Heart right ventricle (tissue), 16 donors: ENCODE data around the gene DCUN1D3. TPM values are rescaled to one million over a fixed set of nuclear protein-coding genes. Genes with fewer than 3 reads are reported as not detected.

Source experiments
- ATAC-seq, 8 donors: fragments of 200-7000 bp; cut with Tn5 transposase; one replicate each; pipeline ENCODE4 v1.9.1; 2020; ENCODE audit warnings: mild to moderate bottlenecking in 8 of 8, moderate library complexity in 8 of 8, moderate number of reproducible peaks in 1 of 8
- DNase-seq, 2 donors: peaks; one replicate each; pipeline ENCODE4 v3.0.0-alpha.2; 2020
- H3K27ac ChIP-seq, 10 donors: fragments of 200-600 bp; sonication (generic) in 2 of 10; one replicate each; pipeline versions ENCODE4 v1.5.0 to v1.8.0; 2020 to 2022; ENCODE audit warnings: mild to moderate bottlenecking in 3 of 10
- H3K27me3 ChIP-seq, 7 donors: fragments of 200-600 bp; one replicate each; pipeline ENCODE4 v1.8.0; 2021 to 2022; ENCODE audit warnings: mild to moderate bottlenecking in 2 of 7
- H3K36me3 ChIP-seq, 9 donors: fragments of 200-600 bp; sonication (generic) in 1 of 9; one replicate each; pipeline versions ENCODE4 v1.5.0 to v1.8.0; 2020 to 2022; ENCODE audit warnings: mild to moderate bottlenecking in 2 of 9
- H3K4me1 ChIP-seq, 9 donors: fragments of 200-600 bp; sonication (generic) in 1 of 9; one replicate each; pipeline versions ENCODE4 v1.5.0 to v1.8.0; 2020 to 2022; ENCODE audit warnings: mild to moderate bottlenecking in 4 of 9
- H3K4me3 ChIP-seq, 10 donors: fragments of 200-600 bp; sonication (generic) in 2 of 10; one replicate each; pipeline versions ENCODE4 v1.5.0 to v1.8.0; 2020 to 2022; ENCODE audit warnings: mild to moderate bottlenecking in 7 of 10, moderate library complexity in 2 of 10
- H3K9me3 ChIP-seq, 11 donors: fragments of 200-600 bp in 10 of 11; sonication (generic) in 2 of 11; one replicate each; pipeline versions ENCODE4 v1.5.0 to v1.8.0; 2013 to 2022; ENCODE audit warnings: mild to moderate bottlenecking in 2 of 11, control low read depth in 1 of 11, moderate library complexity in 1 of 11
- CTCF ChIP-seq, 9 donors: fragments of 200-600 bp; sonication (generic) in 2 of 9; IDR thresholded peaks; one replicate each; pipeline versions ENCODE4 v1.5.0 to v1.8.0; 2021 to 2022; ENCODE audit warnings: antibody characterized with exemption in 9 of 9, mild to moderate bottlenecking in 5 of 9, moderate library complexity in 1 of 9
- WGBS, 2 donors: extraction: QIAGEN DNeasy Blood & Tissue Kit; methylation state at CpG; one replicate each; pipeline ENCODE4 v1.1.7; 2013; ENCODE audit warnings: inconsistent platforms in 1 of 2; 5-methylcytosine and 5-hydroxymethylcytosine counted together
- intact Hi-C, 10 donors: fragments of 100-400 bp; cut with DNase I; formaldehyde crosslinking; loops; one replicate each; pipeline versions ENCODE4 v1.11.1 to v1.14.2; 2022
- polyA plus RNA-seq, 2 donors: library from polyadenylated mRNA; stranded (reverse); fragments of 200-250 nt; gene quantifications; one replicate each; pipeline ENCODE4 v1.2.3, GENCODE V29; 2013
- total RNA-seq, 10 donors: library from RNA; stranded (reverse); fragmentation: NEBNext Ultra II Directional in 3 of 10; extraction: Animal tissue kit (Norgen Biotek cat#: 25700) in 3 of 10; gene quantifications; one replicate each; pipeline versions ENCODE4 v1.2.1 to v1.2.4, GENCODE V29; 2021 to 2023
- donor health status: Arrhythmogenic right ventricular cardiomyopathy.
- donor health status: ischemic (EF 13 %, LVEDD 7.1; RV severe dilation, severe dysfunction).
- donor health status: healthy with polysubstance abuse.
- donor health status: DM: no; HTN: yes; CAD: no.
- donor health status: DM: no; HTN: no; CAD: no.
- donor health status: ischemic (EF 25% LVEDD 6.9; RV normal size, moderate dysfunction).
- donor health status: ischemic (EF 25% LVEDD 5.7; RV mildly dilated, moderate dysfunction).
- donor health status: healthy.
- donor health status: DM: yes; HTN: yes; CAD: no.
- donor health status: Ischemic cardiomyopathy.
- donor health status: ischemic (EF 35%, LVEDD 5.7; RV mildly dilated, moderate dysfunction).
- donor health status: nonischemic (EF 11% LVEDD 7.7; RV severe dilation, severe dysfunction).
- donor health status: DM: yes; HTN: yes; CAD: no.
- donor health status: PGD.
- donor health status: ischemic (EF 29% LVEDD 5.4; RV normal size, mild dysfunction).
- donor health status: nonischemic (EF 23%, LVEDD 6.1; RV moderate dilation, normal function).

Gene DCUN1D3
- total and polyA plus RNA-seq, 12 donors = 3.4 to 32.6 (median 9.4) TPM

- Histone ChIP-seq H3K27me3 (no peaks in the 10 kb centered on the region), H3K4me1 (peaks cover 0 to 9% (median 0%) of the 10 kb centered on the region in 9 donors), H3K36me3 (peaks cover 0 to 46% (median 0%) of the 10 kb centered on the region in 9 donors), H3K9me3 (no peaks in the 10 kb centered on the region), H3K4me3 (no peak overlapping the region), H3K27ac (no peak overlapping the region)
- ATAC-seq (no peak), DNase-seq (no peak)
- 71 to 74% methylated on average over 3 of the region's 3 CpGs for WGBS, 2 donors
- intact Hi-C loops = no loop called here
- TF ChIP-seq CTCF (IDR thresholded peaks at IDR 0.05) = no peak
Observed at GRCh38 chr16:20822521-20823325, 77.4 kb downstream of the DCUN1D3 start.

DNA sequence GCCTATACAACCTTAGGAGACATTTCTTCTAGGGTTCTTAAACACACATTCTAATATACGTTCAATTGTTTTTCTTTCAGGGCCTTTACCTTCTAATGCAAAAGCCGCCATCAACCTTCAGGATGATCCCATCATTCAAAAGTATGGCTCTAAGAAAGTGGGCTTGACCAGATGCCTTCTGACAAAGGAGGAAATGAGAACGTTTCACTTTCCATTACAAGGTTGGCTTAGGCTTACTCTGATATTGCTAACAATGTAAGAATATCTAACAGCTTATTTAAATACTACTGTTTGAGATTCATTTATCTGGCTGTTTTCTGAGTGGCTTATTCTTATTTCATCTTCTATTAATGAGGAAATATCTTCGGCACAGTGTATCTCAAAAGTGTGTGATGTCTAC is 78.5 kb downstream of the DCUN1D3 start:
- 86 to 90% methylated on average over 4 of the region's 4 CpGs for WGBS, 2 donors
- no peaks in the 10 kb centered on the region for H3K27me3 ChIP-seq
- H3K4me1 ChIP-seq = peaks cover 0 to 9% (median 0%) of the 10 kb centered on the region in 9 donors
- H3K9me3 ChIP-seq = no peaks in the 10 kb centered on the region
- no peak overlapping the region for H3K4me3 ChIP-seq
- TF ChIP-seq CTCF (IDR thresholded peaks at IDR 0.05) = no peak
- peaks cover 0 to 45% (median 0%) of the 10 kb centered on the region in 9 donors for H3K36me3 ChIP-seq
- ATAC-seq (no peak), DNase-seq (no peak)
- no peak overlapping the region for H3K27ac ChIP-seq
- intact Hi-C loops = no loop called here

DNA sequence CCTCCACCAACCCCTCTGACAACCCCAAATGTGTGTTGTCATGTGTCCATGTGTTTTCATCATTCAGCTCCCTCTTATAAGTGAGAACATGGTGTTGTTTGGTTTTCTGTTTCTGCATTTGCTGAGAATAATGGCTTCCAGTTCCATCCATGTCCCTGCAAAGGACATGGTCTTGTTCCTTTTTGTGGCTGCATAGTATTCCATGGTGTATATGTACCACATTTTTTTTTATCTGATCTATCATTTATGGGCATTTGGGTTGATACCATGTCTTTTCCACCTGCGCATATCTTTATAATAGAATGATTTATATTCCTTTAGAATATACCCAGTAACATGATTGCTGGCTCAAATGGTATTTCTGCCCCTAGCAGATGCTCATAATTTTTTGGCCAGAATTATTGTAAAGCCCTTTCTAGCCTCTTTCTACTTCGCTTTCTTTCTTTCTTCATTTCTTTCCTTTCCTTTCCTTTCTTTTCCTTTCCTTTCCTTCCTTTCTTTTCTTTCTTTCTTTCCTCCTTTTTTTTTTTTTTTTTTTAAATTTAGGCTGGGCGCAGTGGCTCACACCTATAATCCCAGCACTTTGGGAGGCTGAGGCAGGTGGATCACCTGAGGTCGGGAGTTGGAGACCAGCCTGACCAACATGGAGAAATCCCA is 81.1 kb downstream of the DCUN1D3 start:
- WGBS, 2 donors = 99% methylated on average over 4 of the region's 4 CpGs

More for the DNA sequence above, 81.1 kb downstream of the DCUN1D3 start:
- ATAC-seq (no peak), DNase-seq (no peak)
- Histone ChIP-seq H3K9me3 (no peaks in the 10 kb centered on the region), H3K27ac (no peak overlapping the region), H3K27me3 (no peaks in the 10 kb centered on the region), H3K36me3 (peaks cover 0 to 48% (median 0%) of the 10 kb centered on the region in 9 donors), H3K4me1 (peaks cover 0 to 9% (median 0%) of the 10 kb centered on the region in 9 donors), H3K4me3 (no peak overlapping the region)
- no peak for TF ChIP-seq CTCF (IDR thresholded peaks at IDR 0.05)
- intact Hi-C loops = no loop called here
